B cell (primary cell): ENCODE data around the gene NDUFB10. TPM values are rescaled to one million over a fixed set of nuclear protein-coding genes. Genes with fewer than 3 reads are reported as not detected.

Source experiments
- ATAC-seq: fragments of 200-7000 bp; cut with Tn5 transposase; one replicate; pipeline ENCODE4 v1.10.0; 2021; ENCODE audit warnings: low read depth, mild to moderate bottlenecking, moderate number of reproducible peaks, moderate library complexity
- CTCF ChIA-PET: fragments of 350-600 bp; sonication (Branson Sonifier 250); formaldehyde crosslinking; loops from one replicate; lab custom pipeline; 2021; ENCODE audit warnings: antibody characterized with exemption, inconsistent platforms; lab: Charles Lee
- POLR2A ChIA-PET: fragments of 350-600 bp; sonication (Branson Sonifier 250); formaldehyde crosslinking; loops from one replicate; lab custom pipeline; 2021; ENCODE audit warnings: antibody characterized with exemption; lab: Charles Lee
- DNase-seq: peaks from one replicate; pipeline ENCODE4 v3.0.0; 2013
- H2AFZ ChIP-seq: 2 replicates; pipeline ENCODE4 v1.6.1; 2012; ENCODE audit warnings: mild to moderate bottlenecking, low read depth, low read length; ENCODE audit not compliant: insufficient read depth, poor library complexity, severe bottlenecking
- H3K27ac ChIP-seq, 2 donors: 1 replicate in 1 of 2; 2 replicates in 1 of 2; pipeline ENCODE4 v1.5.1; 2012 to 2013; ENCODE audit warnings: low read length in 2 of 2, mild to moderate bottlenecking in 2 of 2, moderate library complexity in 1 of 2
- H3K27me3 ChIP-seq, 4 experiments: fragments of 200-600 bp in 1 of 4; sonication (generic) in 1 of 4; replicated peaks in 1 of 4; 1 replicate in 2 of 4; 2 replicates in 2 of 4; pipeline versions ENCODE4 v1.6.1 to v1.7.0; 2013 to 2016; ENCODE audit warnings: low read length in 3 of 4, mild to moderate bottlenecking in 2 of 4, mixed read lengths in 1 of 4, moderate library complexity in 1 of 4; ENCODE audit not compliant: insufficient read depth in 4 of 4, control insufficient read depth in 3 of 4; ENCODE audit errors: control extremely low read depth in 1 of 4
- H3K36me3 ChIP-seq, 2 experiments: replicated peaks in 1 of 2; 1 replicate in 1 of 2; 2 replicates in 1 of 2; pipeline versions ENCODE4 v1.6.1 to v1.7.1; 2013; ENCODE audit warnings: low read length in 1 of 2; ENCODE audit not compliant: insufficient read depth in 2 of 2, control insufficient read depth in 1 of 2; ENCODE audit errors: control extremely low read depth in 1 of 2, extremely low read depth in 1 of 2
- H3K4me1 ChIP-seq, 2 donors: fragments of 200-600 bp in 1 of 2; sonication (generic) in 1 of 2; 1 replicate in 1 of 2; 2 replicates in 1 of 2; pipeline versions ENCODE4 v1.5.1 to v1.6.1; 2013 to 2017; ENCODE audit warnings: low read length in 2 of 2; ENCODE audit not compliant: control insufficient read depth in 2 of 2, insufficient read depth in 2 of 2
- H3K4me2 ChIP-seq: replicated peaks from 2 replicates; pipeline ENCODE3; 2012; ENCODE audit warnings: mild to moderate bottlenecking, low read depth, low read length; ENCODE audit not compliant: poor library complexity, severe bottlenecking
- H3K4me3 ChIP-seq, 5 experiments: fragments of 200-600 bp in 1 of 5; sonication (generic) in 1 of 5; 1 replicate in 3 of 5; 2 replicates in 2 of 5; pipeline versions ENCODE4 v1.5.1 to v1.7.0; 2011 to 2016; ENCODE audit warnings: low read length in 4 of 5, mild to moderate bottlenecking in 4 of 5, low read depth in 2 of 5, control low read depth in 1 of 5, moderate library complexity in 1 of 5; ENCODE audit not compliant: insufficient read depth in 1 of 5; ENCODE audit errors: control extremely low read depth in 1 of 5, extremely low read depth in 1 of 5
- H3K79me2 ChIP-seq: fragments of 200-600 bp; sonication (generic); one replicate; pipeline ENCODE4 v1.6.0; 2016; ENCODE audit warnings: low read length; ENCODE audit not compliant: control insufficient read depth, insufficient read depth
- H3K9ac ChIP-seq: fragments of 200-600 bp; sonication (generic); 2 replicates; pipeline ENCODE4 v1.6.1; 2017; ENCODE audit warnings: mild to moderate bottlenecking, low read length, moderate library complexity
- H3K9me3 ChIP-seq, 3 donors: one replicate each; pipeline versions ENCODE4 v1.6.1 to v1.7.1; 2013; ENCODE audit warnings: low read length in 2 of 3; ENCODE audit not compliant: control insufficient read depth in 2 of 3, insufficient read depth in 1 of 3; ENCODE audit errors: control extremely low read depth in 1 of 3
- H4K20me1 ChIP-seq: 2 replicates; pipeline ENCODE4 v1.6.0; 2012; ENCODE audit warnings: mild to moderate bottlenecking, low read length; ENCODE audit not compliant: insufficient read depth, control insufficient read depth, poor library complexity, severe bottlenecking
- H3K27ac Mint-ChIP-seq: one replicate; pipeline ENCODE4 v1.8.0; 2021; ENCODE audit warnings: mixed read lengths
- H3K27me3 Mint-ChIP-seq: one replicate; pipeline ENCODE4 v1.8.0; 2021; ENCODE audit warnings: mixed read lengths
- H3K4me1 Mint-ChIP-seq: one replicate; pipeline ENCODE4 v1.8.0; 2021; ENCODE audit warnings: mixed read lengths
- H3K4me3 Mint-ChIP-seq: one replicate; pipeline ENCODE4 v1.8.0; 2021; ENCODE audit warnings: mixed read lengths
- H3K9me3 Mint-ChIP-seq: one replicate; pipeline ENCODE4 v1.8.0; 2022; ENCODE audit warnings: mixed read lengths; ENCODE audit not compliant: insufficient read depth
- CTCF ChIP-seq: fragments of 200-600 bp; IDR thresholded peaks from one replicate; pipeline ENCODE4 v1.8.0; 2022; ENCODE audit warnings: antibody characterized with exemption, mild to moderate bottlenecking
- EZH2 ChIP-seq: IDR thresholded peaks from 2 replicates; pipeline ENCODE4 v1.6.1; 2012; ENCODE audit warnings: borderline replicate concordance, low read depth, mild to moderate bottlenecking, moderate library complexity, low read length; ENCODE audit not compliant: insufficient read depth, poor library complexity, severe bottlenecking
- WGBS: methylation state at CpG from one replicate; pipeline ENCODE4 v1.1.5; 2013; ENCODE audit warnings: missing lambda C conversion rate; ENCODE audit not compliant: insufficient coverage; 5-methylcytosine and 5-hydroxymethylcytosine counted together
- intact Hi-C: fragments of 100-400 bp; cut with micrococcal nuclease; formaldehyde crosslinking; loops from one replicate; pipeline ENCODE4 v1.10.0; 2022
- polyA plus RNA-seq: library from polyadenylated mRNA; depleted of rRNA; stranded (reverse); fragments of >200 nt; gene quantifications from 2 replicates; pipeline ENCODE4 v1.2.3, GENCODE V29; 2012
- total RNA-seq, 2 donors: library from RNA; stranded (reverse); fragments of 120-200 nt in 1 of 2; gene quantifications; 1 replicate in 1 of 2; 2 replicates in 1 of 2; pipeline versions ENCODE4 v1.2.3 to v1.2.4, GENCODE V29; 2013 to 2022

NDUFB10 gene
- total and polyA plus RNA-seq, 2 donors (not counting 1 experiment from before 2014, with no cell fraction given) = 70.4 to 92.6 TPM

- no peak overlapping the region for H3K4me2 ChIP-seq
- Mint-ChIP-seq H3K4me3 (no peak overlapping the region), H3K27me3 (peaks cover 42% of the 10 kb centered on the region), H3K9me3 (no peaks in the 10 kb centered on the region), H3K4me1 (peaks cover 4% of the 10 kb centered on the region), H3K27ac (no peak overlapping the region)
- no peak overlapping the region for H3K4me3 ChIP-seq
- intact Hi-C loops = no loop called here
- H3K27ac ChIP-seq = no peak overlapping the region
- no peaks in the 10 kb centered on the region for H3K36me3 ChIP-seq
- no peak overlapping the region for H3K9ac ChIP-seq
- ATAC-seq (peak; percentile 45), DNase-seq (no peak)
- H3K9me3 ChIP-seq = peaks cover 0 to 6% (median 0%) of the 10 kb centered on the region in 3 donors
- H2AFZ ChIP-seq = no peak overlapping the region
- CTCF ChIA-PET = no interaction called here
- TF ChIP-seq EZH2 = no peak
- TF ChIP-seq CTCF = no peak
- peaks cover 4 to 5% of the 10 kb centered on the region in 2 donors for H3K4me1 ChIP-seq
- no peaks in the 10 kb centered on the region for H3K79me2 ChIP-seq
- peaks cover 0 to 71% (median 23%) of the 10 kb centered on the region in 4 experiments for H3K27me3 ChIP-seq
- no peaks in the 10 kb centered on the region for H4K20me1 ChIP-seq
- POLR2A ChIA-PET = no interaction called here
- 11% methylated on average over 10 of the region's 15 CpGs for WGBS
These were observed 38.6 kb upstream of the NDUFB10 start for GRCh38 chr16:1920727-1921171.

GRCh38 chr16:1922357-1922756 lies 37.0 kb upstream of the NDUFB10 start:
- Histone ChIP-seq H3K36me3 (no peaks in the 10 kb centered on the region), H2AFZ (no peak overlapping the region), H3K9ac (no peak overlapping the region), H3K9me3 (peaks cover 0 to 6% (median 0%) of the 10 kb centered on the region in 3 donors), H3K27me3 (peaks cover 0 to 67% (median 21%) of the 10 kb centered on the region in 4 experiments), H3K4me3 (no peak overlapping the region), H3K4me2 (no peak overlapping the region), H3K4me1 (peaks cover 4 to 5% of the 10 kb centered on the region in 2 donors), H3K27ac (no peak overlapping the region), H4K20me1 (no peaks in the 10 kb centered on the region), H3K79me2 (no peaks in the 10 kb centered on the region)
- TF ChIP-seq EZH2 (no peak), CTCF (no peak)
- Mint-ChIP-seq H3K27me3 (peaks cover 32% of the 10 kb centered on the region), H3K4me1 (peaks cover 4% of the 10 kb centered on the region), H3K4me3 (no peak overlapping the region), H3K27ac (no peak overlapping the region), H3K9me3 (no peaks in the 10 kb centered on the region)
- ChIA-PET CTCF (no interaction called here), POLR2A (no interaction called here)
- 83% methylated on average over 3 of the region's 8 CpGs for WGBS
- DNase-seq (no peak), ATAC-seq (no peak)
- intact Hi-C loops = no loop called here
